Endothelial cell of hepatic sinusoid (primary cell): ENCODE measurements around the gene TMEM248.

ENCODE experiments used
- in situ Hi-C: cut with HindIII; loops from 2 replicates; pipeline ENCODE4 v1.10.0; 2017; ENCODE audit warnings: low sequenced_read_pairs

The TMEM248 gene, protein sequence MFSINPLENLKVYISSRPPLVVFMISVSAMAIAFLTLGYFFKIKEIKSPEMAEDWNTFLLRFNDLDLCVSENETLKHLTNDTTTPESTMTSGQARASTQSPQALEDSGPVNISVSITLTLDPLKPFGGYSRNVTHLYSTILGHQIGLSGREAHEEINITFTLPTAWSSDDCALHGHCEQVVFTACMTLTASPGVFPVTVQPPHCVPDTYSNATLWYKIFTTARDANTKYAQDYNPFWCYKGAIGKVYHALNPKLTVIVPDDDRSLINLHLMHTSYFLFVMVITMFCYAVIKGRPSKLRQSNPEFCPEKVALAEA

DNA sequence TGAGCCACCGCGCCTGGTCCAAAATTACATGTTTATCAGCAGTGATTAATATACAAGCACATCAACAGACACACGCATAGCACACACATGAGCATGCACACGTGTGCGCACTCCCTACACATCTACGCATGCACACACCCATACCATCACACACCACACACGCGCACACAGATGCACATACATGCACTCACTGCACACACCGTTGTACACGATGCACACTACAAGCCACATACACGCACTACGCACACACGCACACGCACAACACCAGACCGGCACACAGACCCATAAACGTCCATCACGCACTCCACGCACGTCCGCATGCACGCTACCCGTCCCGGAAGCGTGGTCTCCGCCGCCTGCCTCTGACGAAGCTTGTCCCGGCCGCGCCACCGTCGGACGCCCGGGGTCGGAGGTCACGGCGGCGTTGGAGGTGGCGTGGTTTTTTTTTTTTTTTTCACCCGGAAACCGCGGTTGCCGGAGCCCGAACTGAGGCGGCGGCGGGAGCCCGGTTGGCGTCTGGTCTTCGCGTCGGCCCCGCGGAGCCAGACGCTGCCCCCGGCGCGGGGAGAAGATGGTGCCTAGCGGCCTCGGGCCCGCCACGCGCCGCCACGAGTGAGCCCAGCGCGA lies at the start of gene TMEM248:
Gene TMEM248, plus strand, starts transcription at position 457 of the 627 bp plus-strand sequence. CDS start 20,641 bp downstream, outside the sequence.
- in situ Hi-C loops: no loop called here

DNA sequence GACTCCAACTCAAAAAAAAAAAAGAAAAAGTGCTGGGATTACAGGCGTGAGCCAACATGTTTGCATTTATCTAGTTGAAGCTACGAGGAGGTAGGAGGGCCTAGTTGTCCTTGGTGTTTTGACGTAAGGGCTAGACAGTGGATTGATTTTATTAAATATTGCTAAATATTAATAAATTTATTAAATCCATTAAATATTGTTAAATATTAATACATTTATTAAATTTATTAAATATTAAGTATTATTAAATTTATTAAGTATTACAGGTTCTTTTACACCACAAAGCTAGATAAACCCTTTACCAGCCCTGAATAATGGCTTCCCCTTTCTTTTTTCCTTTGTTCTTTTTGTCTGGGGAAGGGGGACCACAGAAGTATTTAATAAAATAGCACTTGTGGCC lies 47.5 kb upstream of the TMEM248 start:
- in situ Hi-C loops: no loop called here

DNA sequence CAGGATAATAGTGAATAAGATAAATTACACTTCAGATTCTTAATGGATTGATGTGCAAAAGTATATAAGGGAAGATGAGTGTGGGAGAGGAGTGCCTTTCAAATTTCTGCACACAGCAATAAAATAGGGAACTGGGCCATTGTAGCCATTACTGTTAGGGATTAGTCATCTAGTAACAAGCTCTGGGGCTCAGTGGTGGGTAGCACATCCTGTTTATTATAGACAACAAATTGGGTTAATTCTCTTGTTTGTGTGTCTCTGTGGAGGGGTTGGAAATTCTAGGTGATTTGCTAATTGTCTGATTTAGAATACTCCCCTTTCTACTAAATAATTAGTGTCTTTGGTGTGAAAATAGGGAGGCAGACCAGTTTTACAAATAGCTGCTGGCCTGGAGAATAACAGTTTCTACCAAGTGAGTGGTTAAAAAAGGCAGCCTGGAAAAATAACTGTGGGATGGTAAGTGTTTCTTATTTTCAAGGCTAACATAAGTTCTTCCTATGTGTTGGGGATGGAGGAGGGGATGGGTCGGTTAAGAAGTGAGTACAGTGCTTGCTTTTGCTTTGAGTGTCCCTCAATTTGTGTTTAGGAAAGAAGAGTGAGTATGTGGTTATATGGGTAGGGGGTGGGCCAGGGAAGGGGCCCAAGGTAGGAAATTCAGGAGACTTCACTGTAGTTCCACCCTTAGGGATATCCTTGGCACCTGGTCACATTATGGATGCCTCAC lies 43.3 kb upstream of the TMEM248 start:
- in situ Hi-C loops: loop anchor here (25.0 kb wide), 1 partner anchor 90 kb away; no protein-coding TSS in a partner anchor

DNA sequence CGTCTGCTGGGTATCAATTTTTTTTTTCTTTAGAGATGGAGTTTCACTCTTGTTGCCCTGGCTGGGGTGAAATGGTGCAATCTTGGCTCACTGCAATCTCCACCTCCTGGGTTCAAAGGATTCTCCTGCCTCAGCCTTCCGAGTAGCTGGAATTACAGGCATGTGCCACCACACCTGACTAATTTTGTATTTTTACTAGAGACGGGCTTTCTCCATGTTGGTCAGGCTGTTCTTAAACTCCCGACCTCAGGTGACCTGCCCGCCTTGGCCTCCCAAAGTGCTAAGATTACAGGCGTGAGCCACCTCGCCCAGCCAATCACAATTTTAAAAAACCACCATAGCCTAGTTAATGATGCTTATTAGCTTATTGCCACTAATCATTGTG lies 42.7 kb upstream of the TMEM248 start:
- in situ Hi-C loops: loop anchor here (25.0 kb wide), 1 partner anchor 91 kb away; no protein-coding TSS in a partner anchor

DNA sequence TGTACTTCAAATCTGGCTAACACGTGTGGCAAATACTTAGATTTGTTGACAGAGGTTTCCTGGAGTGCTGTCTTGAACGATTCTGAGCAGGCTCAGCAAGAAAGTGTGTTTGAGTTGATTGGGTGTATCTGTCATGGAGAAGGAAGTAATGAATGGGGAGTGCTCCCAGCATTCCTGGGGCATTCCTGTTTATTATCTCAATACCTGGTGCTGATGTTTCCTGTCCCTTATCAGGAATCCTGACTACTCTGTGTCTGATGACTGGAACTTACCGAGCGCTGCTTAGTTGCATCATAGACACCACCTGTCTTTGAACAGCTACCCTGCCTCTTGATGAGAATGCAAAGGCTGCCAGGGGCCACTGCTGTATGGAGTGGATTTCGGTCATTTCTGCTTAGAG lies 41.0 kb upstream of the TMEM248 start:
- in situ Hi-C loops: loop anchor here (25.0 kb wide), 1 partner anchor 93 kb away; no protein-coding TSS in a partner anchor

DNA sequence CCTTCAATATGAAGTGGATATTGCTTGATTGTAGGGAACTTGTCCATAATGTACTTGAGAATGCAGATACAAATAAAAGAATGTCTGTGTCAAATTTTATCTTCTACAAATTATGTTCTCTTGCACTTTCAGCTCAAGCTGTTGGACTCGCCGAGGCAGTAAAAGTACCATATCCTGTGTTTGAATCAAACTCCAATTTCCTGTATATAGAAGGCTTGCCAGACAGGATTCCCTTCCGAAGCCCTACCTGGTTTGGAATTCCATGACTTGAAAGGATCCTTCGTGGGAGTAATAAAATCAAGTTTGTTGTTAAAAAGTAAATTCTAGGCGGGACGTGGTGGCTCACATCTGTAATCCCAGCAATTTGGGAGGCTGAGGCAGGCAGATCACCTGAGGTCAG lies 40.4 kb upstream of the TMEM248 start:
- in situ Hi-C loops: loop anchor here (25.0 kb wide), 1 partner anchor 93 kb away; no protein-coding TSS in a partner anchor

DNA sequence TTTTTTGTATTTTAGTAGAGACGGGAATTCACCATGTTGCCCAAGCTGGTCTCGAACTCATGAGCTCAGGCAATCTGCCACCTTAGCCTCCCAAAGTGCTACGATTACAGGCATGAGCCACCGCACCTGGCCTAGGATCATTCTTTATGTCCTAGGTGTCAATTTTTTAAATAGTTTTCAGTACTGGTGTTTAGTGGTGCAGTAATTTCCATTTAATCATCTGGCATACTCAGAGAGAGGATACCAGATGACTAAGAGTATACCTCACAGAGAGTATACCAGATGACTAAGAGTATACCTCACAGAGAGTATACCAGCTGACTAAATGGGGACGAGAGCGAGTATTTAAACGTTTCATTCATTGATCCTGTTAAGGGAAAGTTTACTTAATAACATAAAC lies 37.3 kb upstream of the TMEM248 start:
- in situ Hi-C loops: loop anchor here (25.0 kb wide), 1 partner anchor 96 kb away; no protein-coding TSS in a partner anchor

DNA sequence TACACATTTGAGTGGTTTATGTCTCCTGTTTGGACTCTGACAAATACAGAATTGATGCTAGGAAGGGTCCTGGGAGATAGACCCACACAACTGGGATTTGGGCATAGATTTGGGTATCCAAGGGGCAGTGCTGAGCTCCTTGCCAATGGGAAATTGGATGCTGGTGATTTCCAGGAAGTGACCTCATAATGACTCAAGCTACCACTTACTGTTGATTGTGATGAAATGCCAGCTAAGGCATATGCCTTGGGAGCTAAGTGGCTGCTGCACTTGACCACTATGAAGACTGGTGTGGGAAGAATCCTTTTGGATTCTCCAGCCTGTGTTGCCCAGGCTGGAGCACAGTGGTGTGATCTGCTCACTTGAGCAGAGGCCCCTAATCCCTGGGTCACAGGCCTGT lies 36.5 kb upstream of the TMEM248 start:
- in situ Hi-C loops: loop anchor here (25.0 kb wide), 1 partner anchor 97 kb away; no protein-coding TSS in a partner anchor

DNA sequence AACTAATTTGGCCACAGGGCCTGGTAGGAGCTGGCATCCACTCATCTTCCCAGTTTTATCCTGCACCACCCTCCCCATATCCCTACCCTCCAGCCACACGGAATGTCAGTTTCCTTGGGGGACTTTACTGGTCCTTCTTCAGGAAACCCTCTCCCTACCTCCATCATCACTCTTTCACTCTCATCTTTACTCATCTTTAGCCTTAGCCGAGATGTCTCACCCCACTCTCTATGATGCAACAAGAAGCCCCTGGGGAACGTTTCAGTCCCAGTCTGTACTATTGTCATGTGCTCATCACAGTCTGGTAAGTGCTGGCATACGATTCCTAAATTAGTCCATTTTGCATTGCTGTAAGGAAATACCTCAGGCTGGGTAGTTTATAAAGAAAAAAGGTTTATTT lies 34.9 kb upstream of the TMEM248 start:
- in situ Hi-C loops: loop anchor here (25.0 kb wide), 1 partner anchor 99 kb away; no protein-coding TSS in a partner anchor

DNA sequence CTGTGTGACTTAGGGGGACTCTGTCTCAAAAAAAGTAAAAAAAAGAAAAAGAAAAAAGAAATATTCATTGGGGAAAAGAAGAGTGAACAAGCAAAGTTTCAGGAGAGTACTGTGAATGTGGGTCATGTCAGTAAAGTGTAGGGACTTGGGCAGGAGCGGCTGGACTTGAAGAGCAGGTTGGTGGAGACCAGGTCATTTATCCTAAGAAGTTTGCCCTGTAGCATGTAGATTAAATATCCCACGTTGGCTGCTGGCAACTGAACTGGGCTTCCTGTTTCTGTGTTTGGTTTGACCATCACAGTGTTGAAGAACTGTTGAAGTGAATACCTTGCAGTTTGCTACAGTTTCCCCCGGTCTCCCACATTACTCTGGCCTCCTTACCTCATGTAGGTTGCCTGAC lies 32.8 kb upstream of the TMEM248 start:
- in situ Hi-C loops: loop anchor here (25.0 kb wide), 1 partner anchor 101 kb away; no protein-coding TSS in a partner anchor

DNA sequence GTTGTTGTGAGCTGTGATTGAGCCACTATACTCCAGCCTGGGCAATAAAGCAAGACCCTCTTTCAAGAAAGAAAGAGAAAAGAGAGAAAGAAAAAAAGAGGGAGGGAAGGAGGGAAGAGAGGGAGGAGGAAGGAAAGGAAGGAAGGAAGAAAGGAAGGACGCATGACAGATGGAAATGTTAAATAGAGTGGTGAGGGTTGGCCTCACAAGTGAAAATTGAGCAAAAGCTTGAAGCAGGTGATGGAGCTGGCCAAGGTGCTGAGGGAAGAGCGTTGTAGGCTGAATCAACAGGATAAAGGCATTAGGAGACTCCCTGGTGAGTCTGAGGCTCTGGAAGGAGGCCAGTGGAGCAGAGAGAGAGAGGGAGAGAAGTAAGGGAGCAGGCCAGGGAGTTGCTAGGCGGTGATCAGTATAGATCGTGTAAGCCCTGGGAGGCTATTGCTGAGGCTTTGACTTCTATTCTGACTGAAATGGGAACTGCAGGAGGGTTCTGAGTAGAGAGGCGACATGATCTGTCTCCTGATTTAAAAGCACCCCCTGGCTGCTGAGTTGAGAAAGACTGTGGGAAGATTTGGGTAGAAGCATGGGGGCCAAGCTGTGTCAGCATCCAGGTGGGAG lies 26.5 kb upstream of the TMEM248 start:
- in situ Hi-C loops: loop anchor here (25.0 kb wide), 1 partner anchor 107 kb away; no protein-coding TSS in a partner anchor

DNA sequence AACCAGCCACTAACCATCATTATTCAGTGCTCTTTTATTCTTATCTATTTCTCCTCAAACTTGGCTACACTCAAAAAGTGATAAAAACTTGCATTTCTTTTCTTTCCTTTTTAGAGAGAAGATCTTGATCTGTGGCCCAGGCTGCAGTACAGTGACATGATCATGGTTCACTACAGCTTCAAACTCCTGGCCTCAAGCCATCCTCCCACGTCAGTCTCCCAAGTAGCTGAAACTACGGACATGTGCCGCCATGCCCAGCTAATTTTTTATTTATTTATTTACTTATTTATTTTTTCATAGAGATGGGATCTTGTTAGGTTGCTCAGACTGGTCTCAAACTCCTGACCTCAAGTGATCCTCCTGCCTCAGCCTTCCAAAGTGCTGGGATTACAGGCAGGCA lies 24.6 kb upstream of the TMEM248 start:
- in situ Hi-C loops: loop anchor here (25.0 kb wide), 1 partner anchor 109 kb away; no protein-coding TSS in a partner anchor

DNA sequence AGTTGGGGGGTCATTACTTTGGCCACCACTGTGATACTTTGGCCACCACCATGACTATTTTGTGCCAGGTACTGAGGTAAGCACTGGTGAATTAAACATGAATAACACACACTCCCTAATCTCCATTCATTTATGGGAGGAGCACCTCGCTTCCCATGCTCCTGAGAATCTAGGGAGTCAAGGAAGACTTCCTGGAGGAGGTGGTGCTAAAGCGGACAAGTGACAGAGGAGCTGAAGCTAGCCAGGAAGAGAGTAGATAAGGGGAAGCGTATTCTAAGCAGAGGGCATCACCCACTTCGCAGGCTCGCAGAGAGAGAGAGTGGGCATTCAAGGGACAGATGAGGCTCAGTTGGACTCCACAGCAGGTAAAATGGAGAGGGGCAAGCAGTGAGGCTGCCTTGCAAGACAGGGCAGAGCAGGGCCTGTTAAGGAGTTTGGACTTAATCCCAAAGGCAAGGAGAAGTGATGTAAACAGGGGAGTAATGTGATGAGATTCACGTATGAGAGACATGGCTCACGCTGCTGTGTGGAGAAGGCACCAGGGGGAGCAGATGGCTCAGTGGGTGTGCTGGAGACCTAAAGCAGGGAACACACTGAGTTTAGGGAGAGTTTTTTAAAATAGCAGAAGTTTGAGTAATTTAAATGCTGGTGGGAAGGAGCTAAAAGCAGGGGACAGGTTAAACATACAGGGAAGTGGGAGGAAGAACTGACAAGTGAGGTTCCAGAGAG lies 21.3 kb upstream of the TMEM248 start:
- in situ Hi-C loops: loop anchor here (25.0 kb wide), 1 partner anchor 112 kb away; no protein-coding TSS in a partner anchor

DNA sequence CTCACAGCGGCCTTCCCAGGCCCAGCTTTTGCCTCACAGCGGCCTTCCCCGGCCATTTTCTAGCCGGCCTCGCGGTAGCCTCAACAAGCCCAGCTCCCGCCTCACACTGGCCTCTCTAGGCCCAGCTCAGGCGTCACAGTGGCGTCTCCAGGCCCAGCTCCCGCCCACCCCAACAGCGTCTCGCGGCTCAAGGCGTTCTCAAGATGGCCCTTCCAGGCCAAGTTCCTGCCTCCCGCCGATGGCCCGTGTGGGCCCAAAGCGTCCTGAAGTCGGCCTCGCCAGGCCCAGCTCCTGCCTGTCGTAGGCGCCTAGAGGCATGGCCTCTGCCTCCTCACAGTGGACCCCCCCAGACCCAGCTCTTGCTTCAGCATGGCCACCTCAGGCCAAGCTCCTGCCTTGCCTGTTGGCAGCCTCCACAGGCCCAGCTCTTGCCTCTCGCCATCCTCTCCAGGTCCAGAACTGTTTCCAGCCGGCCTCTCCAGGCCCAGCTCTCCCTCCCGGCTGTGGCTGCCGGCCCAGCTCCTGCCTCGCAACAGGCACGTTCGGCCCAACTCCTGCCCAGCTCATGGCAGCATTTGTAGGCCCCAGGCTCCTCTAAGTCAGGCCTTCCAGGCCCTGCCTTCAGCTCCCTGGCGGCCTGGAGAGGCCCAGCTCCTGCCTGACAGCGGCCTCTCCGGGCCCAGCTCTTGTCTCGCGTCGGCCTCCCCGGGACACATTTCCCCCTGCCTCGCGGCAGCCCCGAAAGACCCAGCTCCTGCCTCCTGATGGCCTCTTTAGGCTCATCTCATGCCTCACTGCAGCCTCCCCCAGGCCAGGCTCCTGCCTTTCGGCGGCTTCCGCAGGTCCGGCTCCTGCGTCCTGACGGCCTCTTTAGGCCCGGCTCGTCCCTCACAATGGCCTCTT lies 18.8 kb upstream of the TMEM248 start:
- in situ Hi-C loops: no loop called here

DNA sequence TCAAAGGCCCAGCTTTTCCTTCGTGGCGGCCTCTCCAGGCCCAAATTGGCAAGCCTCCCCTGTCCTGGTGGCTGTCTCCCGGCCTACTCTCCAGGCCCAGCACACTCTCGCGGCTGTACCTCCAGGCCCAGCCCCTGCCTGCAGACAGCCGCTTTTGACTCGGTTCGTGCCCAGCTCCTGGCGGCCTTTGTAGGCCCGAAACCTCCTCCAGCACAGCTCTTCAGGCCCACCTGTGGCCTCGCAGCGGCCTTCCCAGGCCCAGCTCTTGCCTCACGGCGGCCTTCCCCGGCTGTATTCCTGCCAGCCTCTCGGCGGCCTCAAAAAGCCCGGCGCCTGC lies 18.2 kb upstream of the TMEM248 start:
- in situ Hi-C loops: no loop called here

DNA sequence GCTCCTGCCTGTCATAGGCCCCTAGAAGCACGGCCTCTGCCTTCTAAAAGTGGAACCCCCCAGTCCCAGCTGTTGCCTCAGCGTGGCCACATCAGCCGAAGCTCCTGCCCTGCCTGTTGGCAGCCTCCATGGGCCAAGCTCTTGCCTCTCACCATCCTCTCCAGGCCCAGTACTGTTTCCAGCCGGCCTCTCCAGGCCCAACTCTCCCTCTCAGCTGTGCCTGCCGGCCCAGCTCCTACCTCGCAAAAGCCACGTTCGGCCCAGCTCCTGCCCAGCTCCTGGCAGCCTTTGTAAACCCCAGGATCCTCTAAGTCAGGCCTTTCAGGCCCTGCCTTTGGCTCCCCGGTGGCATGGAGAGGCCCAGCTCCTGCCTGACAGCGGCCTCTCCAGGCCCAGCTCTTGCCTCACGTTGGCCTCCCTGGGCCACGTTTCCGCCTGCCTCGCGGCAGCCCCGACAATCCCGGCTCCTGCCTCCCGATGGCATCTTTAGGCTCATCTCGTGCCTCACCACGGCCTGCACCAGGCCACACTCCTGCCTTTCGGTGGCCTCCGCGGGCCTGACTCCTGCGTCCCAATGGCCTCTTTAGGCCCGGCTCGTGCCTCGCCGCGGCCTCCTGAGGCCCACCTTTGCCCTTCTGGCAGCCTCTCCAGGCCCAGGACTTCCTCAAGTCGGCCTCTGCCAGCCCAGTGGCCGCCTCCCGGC lies 17.5 kb upstream of the TMEM248 start:
- in situ Hi-C loops: no loop called here

DNA sequence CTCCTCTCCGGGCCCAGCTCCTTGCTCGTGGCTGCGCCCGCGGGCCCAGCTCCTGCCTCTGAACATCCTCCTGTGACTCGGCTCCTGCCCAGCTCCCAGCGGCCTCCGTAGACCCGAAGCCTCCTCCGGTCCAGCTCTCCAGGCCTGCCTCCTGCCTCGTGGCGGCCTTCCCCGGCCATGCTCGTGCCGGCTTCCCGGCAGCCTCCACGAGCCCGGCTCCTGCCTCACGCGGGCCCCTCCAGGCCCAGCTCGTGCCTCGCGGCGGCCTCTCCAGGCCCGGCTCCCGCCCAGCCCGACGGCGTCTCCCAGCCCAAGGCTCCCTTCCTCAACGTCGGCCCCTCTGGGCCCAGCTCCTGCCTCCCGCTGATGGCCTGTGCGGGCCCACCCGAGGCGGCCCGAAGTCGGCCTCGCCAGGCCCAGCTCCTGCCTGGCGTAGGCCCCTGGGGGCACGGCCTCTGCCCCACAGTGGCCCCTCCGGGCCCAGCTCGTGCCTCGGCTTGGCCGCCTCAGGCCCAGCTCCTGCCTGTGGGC lies 16.9 kb upstream of the TMEM248 start:
- in situ Hi-C loops: no loop called here

DNA sequence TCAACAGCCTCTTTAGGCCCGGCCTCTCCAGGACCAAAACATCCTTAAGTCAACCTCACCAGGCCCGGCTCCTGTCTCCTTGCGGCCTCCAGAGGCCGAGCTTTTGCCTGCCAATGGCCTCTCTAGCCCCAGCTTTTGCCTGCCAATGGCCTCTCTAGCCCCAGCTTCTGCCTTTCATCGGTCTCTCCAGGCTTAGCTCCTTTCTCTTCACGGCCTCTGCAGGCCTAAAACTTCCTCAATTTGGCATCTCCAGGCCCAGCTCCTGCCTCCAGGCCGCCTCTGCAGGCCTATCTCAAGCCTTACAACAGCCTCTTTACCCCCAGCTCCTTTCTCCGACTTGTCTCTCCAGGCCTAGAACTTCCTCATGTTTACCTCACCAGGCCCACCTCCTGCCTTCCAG lies 15.7 kb upstream of the TMEM248 start:
- in situ Hi-C loops: no loop called here
